ENCODE data around the gene EXOSC1.

DNA sequence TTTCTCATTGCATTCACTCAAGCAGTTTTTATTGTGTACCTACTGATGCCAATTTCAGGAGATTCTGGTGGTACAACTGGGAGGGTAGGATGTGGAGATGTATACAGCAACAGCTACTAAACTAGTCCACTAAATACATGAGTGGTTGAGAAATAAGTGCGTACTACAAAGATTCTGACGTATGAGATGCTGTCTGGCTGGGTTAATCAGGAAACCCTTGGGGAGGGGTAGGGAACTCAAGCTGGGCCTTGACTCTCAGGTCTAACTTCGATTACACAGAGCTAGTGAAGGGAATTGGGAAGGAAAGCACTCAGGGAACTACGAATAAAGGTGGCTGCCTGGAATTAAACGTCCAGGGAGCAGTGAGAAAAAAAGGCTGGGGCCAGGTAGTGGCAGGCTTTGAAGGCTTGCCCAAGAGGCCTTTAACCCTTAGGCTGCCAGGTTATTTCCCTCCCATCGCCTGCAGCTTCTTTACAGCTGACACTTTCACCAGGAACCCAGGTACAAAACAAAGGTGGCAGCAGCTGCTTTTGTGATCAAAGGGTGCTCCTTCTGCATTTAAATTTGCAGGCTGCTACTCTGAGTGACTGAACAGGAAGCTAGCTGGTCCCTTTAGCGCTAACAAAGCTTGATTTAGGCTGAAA is 49.2 kb upstream of the EXOSC1 start:
- TF ChIP-seq, protein P1, sequence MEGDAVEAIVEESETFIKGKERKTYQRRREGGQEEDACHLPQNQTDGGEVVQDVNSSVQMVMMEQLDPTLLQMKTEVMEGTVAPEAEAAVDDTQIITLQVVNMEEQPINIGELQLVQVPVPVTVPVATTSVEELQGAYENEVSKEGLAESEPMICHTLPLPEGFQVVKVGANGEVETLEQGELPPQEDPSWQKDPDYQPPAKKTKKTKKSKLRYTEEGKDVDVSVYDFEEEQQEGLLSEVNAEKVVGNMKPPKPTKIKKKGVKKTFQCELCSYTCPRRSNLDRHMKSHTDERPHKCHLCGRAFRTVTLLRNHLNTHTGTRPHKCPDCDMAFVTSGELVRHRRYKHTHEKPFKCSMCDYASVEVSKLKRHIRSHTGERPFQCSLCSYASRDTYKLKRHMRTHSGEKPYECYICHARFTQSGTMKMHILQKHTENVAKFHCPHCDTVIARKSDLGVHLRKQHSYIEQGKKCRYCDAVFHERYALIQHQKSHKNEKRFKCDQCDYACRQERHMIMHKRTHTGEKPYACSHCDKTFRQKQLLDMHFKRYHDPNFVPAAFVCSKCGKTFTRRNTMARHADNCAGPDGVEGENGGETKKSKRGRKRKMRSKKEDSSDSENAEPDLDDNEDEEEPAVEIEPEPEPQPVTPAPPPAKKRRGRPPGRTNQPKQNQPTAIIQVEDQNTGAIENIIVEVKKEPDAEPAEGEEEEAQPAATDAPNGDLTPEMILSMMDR (IDR thresholded peaks at IDR 0.05; ENCODE audit: insufficient read depth, low read length), result no peak
- TF ChIP-seq POLR2AphosphoS5 (IDR thresholded peaks at IDR 0.05; ENCODE audit: low read depth) (no peak), SPI1 (IDR thresholded peaks at IDR 0.05; ENCODE audit: borderline replicate concordance, low read depth) (no peak), GABPA (IDR thresholded peaks at IDR 0.05; ENCODE audit: low read depth) (no peak)
- TF ChIP-seq, protein P2, sequence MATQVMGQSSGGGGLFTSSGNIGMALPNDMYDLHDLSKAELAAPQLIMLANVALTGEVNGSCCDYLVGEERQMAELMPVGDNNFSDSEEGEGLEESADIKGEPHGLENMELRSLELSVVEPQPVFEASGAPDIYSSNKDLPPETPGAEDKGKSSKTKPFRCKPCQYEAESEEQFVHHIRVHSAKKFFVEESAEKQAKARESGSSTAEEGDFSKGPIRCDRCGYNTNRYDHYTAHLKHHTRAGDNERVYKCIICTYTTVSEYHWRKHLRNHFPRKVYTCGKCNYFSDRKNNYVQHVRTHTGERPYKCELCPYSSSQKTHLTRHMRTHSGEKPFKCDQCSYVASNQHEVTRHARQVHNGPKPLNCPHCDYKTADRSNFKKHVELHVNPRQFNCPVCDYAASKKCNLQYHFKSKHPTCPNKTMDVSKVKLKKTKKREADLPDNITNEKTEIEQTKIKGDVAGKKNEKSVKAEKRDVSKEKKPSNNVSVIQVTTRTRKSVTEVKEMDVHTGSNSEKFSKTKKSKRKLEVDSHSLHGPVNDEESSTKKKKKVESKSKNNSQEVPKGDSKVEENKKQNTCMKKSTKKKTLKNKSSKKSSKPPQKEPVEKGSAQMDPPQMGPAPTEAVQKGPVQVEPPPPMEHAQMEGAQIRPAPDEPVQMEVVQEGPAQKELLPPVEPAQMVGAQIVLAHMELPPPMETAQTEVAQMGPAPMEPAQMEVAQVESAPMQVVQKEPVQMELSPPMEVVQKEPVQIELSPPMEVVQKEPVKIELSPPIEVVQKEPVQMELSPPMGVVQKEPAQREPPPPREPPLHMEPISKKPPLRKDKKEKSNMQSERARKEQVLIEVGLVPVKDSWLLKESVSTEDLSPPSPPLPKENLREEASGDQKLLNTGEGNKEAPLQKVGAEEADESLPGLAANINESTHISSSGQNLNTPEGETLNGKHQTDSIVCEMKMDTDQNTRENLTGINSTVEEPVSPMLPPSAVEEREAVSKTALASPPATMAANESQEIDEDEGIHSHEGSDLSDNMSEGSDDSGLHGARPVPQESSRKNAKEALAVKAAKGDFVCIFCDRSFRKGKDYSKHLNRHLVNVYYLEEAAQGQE (IDR thresholded peaks at IDR 0.05; ENCODE audit: insufficient replicate concordance, low read depth), result no peak

All from HL-60 (cell line).